ENCODE measurements around the gene RPL19. TPM values are rescaled to one million over a fixed set of nuclear protein-coding genes. Genes with fewer than 3 reads are reported as not detected.

Gene RPL19
- total RNA-seq, 1 donor = 1,210 TPM

DNA sequence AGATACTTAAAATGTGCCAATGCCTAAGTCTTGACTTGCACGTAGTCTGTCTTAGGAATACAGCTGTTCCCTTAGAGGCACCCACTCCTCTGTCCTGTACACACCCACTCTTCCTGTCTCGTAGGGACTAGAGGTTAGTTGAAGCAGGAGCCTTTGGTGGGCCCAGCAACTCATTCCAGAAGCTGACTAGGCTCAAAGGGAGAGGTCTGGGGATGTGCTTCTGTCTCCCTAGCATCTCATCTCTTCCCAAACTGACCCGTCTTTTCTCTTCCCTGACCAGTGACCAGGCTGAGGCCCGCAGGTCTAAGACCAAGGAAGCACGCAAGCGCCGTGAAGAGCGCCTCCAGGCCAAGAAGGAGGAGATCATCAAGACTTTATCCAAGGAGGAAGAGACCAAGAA is 4.2 kb downstream of the RPL19 start:
- H3K4me3 ChIP-seq (ENCODE audit: low read depth, low read length) = no peak overlapping the region
- no peak for DNase-seq (ENCODE audit: low read depth)
- no peak for TF ChIP-seq CTCF (IDR thresholded peaks at IDR 0.05; ENCODE audit: insufficient read depth, low read depth, low read length)

- TF ChIP-seq CTCF (IDR thresholded peaks at IDR 0.05; ENCODE audit: insufficient read depth, low read depth, low read length) = no peak
- no peak for DNase-seq (ENCODE audit: low read depth)
- H3K4me3 ChIP-seq (ENCODE audit: low read depth, low read length) = no peak overlapping the region
Observed at GRCh38 chr17:39205112-39205526, 5.0 kb downstream of the RPL19 start.

GRCh38 chr17:39208136-39208535 is 8.1 kb downstream of the RPL19 start:
- no peak for DNase-seq (ENCODE audit: low read depth)
- no peak for TF ChIP-seq CTCF (IDR thresholded peaks at IDR 0.05; ENCODE audit: insufficient read depth, low read depth, low read length)
- H3K4me3 ChIP-seq (ENCODE audit: low read depth, low read length) = no peak overlapping the region

DNA sequence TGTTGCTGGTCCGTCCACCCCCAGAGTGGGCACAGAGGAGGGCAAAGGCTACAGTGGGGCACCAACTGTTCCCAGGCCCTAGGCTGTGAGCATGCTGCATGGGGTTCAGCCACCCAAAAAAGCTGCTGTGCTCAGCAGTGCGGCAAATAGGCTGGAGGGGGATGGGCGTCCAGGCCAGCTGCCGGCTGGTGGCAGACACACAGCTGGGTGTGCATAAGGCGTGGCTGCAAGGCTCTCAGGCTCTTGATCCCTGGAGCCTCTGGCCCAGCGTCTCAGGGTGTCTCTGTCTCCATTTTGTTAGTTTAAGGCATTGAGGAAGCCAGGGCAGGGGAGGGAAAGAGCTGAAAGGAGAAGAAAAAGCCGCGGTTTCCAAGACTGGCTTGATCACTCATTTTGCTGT is 8.8 kb downstream of the RPL19 start:
- DNase-seq (ENCODE audit: low read depth) = peak; percentile 29
- H3K4me3 ChIP-seq (ENCODE audit: low read depth, low read length) = no peak overlapping the region
- no peak for TF ChIP-seq CTCF (IDR thresholded peaks at IDR 0.05; ENCODE audit: insufficient read depth, low read depth, low read length)

DNA sequence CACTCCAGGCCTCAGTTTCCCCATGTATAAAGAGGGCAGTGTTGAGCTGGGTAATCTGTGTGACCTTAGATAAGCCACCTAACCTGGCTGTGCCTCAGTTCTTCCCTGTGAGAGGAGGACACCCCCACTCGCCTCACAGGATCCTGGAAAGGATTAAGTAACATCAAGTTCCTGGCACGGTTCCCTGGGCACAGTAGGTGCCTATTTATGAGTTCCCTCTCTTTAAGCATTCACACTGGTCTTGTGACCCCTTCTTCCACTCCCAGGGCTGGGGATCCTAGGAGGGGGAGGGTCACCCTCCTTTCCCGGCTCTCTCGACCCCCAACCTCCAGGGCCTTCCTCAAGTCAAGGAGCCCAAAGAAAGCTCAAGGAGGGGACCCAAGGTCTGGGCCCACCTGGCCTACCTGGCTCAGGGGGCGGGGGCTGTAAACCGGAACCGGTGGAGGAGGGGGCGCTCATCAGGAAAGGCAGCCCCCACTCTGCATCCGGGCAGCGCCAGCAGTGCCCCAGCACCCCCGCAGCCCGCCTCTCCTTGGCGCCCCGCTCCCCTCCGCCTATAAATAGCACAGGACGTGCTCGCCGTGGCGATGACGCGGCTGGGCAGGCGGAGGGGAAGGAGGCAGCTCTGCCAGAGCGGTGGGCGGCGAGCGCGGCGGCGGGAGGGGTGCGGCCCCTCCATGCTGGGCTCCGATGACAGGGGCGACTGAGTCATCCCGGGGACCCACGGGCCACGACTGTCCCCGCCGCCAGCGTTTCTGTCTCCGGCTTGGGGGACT is 9.4 kb downstream of the RPL19 start:
- no peak for TF ChIP-seq CTCF (IDR thresholded peaks at IDR 0.05; ENCODE audit: insufficient read depth, low read depth, low read length)
- peak overlapping the region; percentile 41 for H3K4me3 ChIP-seq (ENCODE audit: low read depth, low read length)
- DNase-seq (ENCODE audit: low read depth) = peak; percentile 55

- TF ChIP-seq CTCF (IDR thresholded peaks at IDR 0.05; ENCODE audit: insufficient read depth, low read depth, low read length) = no peak
- peak overlapping the region; percentile 41 for H3K4me3 ChIP-seq (ENCODE audit: low read depth, low read length)
- DNase-seq (ENCODE audit: low read depth) = no peak
Observed at GRCh38 chr17:39210093-39210434, 10.0 kb downstream of the RPL19 start.
